Vagina (tissue), 2 donors: Measurements from ENCODE around the gene MAPK1.
"Not testable (repeated sequence)": the region's sequence is repeated elsewhere in the genome, so short reads cannot be mapped to it uniquely, and the experiment has no call there.

Experiments used
- CTCF ChIP-seq, 3 experiments: fragments of 450-650 bp in 2 of 3; fragments of 200-600 bp in 1 of 3; sonication (generic) in 1 of 3; IDR thresholded peaks; one replicate each; pipeline ENCODE4 v1.5.1; 2017 to 2019; ENCODE audit warnings: antibody characterized with exemption in 3 of 3, mild to moderate bottlenecking in 2 of 3, moderate library complexity in 2 of 3
- POLR2A ChIP-seq, 2 donors: fragments of 450-650 bp; IDR thresholded peaks; one replicate each; pipeline ENCODE4 v1.6.1; 2017; ENCODE audit warnings: antibody characterized with exemption in 2 of 2, mild to moderate bottlenecking in 2 of 2, moderate library complexity in 2 of 2
- POLR2AphosphoS5 ChIP-seq, 2 donors: sonication (generic); formaldehyde crosslinking; IDR thresholded peaks; one replicate each; pipeline ENCODE4 v1.9.0; 2017; ENCODE audit warnings: antibody characterized with exemption in 2 of 2, mild to moderate bottlenecking in 2 of 2, low read depth in 1 of 2; ENCODE audit not compliant: insufficient read depth in 1 of 2

DNA sequence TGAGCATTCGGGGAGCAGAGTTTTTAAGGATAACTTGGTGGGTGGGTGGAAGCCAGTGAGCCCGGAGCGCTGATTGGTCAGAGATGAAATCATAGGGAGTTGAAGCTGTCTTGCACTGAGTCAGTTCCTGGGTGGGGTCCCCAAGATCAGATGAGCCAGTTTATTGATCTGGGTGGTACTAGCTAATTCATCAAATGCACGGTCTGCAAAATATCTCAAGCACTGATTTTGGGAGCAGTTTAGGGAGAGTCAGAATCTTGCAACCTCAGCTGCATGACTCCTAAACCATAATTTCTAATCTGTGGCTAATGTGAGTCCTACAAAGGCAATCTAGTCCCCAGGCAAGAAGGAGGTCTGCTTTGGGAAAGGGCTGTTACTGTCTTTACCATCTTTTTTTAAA lies 42.9 kb upstream of the MAPK1 start:
- not testable (repeated sequence) for TF ChIP-seq CTCF (IDR thresholded peaks at IDR 0.05); POLR2A (IDR thresholded peaks at IDR 0.05); POLR2AphosphoS5 (IDR thresholded peaks at IDR 0.05; ENCODE audit: insufficient read depth in 1 of 2, low read depth in 1 of 2)
